Esophagus (tissue), 2 donors: Measurements from ENCODE around the gene TRIP10. TPM values are rescaled to one million over a fixed set of nuclear protein-coding genes. Genes with fewer than 3 reads are reported as not detected.

Experiments
- H3K27ac ChIP-seq, 2 donors: one replicate each; pipeline ENCODE4 v1.5.1; 2013; ENCODE audit warnings: low read depth in 2 of 2, mild to moderate bottlenecking in 2 of 2, inconsistent platforms in 1 of 2, low read length in 1 of 2, moderate library complexity in 1 of 2
- H3K27me3 ChIP-seq, 2 donors: one replicate each; pipeline ENCODE4 v1.6.1; 2013; ENCODE audit warnings: low read length in 2 of 2, control low read depth in 1 of 2, mild to moderate bottlenecking in 1 of 2; ENCODE audit not compliant: insufficient read depth in 2 of 2, control insufficient read depth in 1 of 2
- H3K36me3 ChIP-seq, 2 donors: one replicate each; pipeline ENCODE4 v1.6.1; 2013; ENCODE audit warnings: low read length in 1 of 2; ENCODE audit not compliant: control insufficient read depth in 2 of 2, insufficient read depth in 2 of 2
- H3K4me1 ChIP-seq, 2 donors: one replicate each; pipeline ENCODE4 v1.6.1; 2013; ENCODE audit warnings: low read length in 1 of 2; ENCODE audit not compliant: control insufficient read depth in 2 of 2, insufficient read depth in 2 of 2
- H3K4me3 ChIP-seq, 2 donors: one replicate each; pipeline ENCODE4 v1.5.1; 2013; ENCODE audit warnings: low read length in 2 of 2, mild to moderate bottlenecking in 2 of 2, low read depth in 1 of 2, moderate library complexity in 1 of 2
- H3K9me3 ChIP-seq, 2 donors: one replicate each; pipeline ENCODE4 v1.6.1; 2013; ENCODE audit warnings: mild to moderate bottlenecking in 2 of 2, low read depth in 1 of 2, low read length in 1 of 2, moderate library complexity in 1 of 2; ENCODE audit not compliant: control insufficient read depth in 2 of 2, insufficient read depth in 1 of 2
- WGBS, 2 donors: extraction: QIAGEN DNeasy Blood & Tissue Kit; methylation state at CpG; one replicate each; pipeline ENCODE4 v1.1.7; 2013; 5-methylcytosine and 5-hydroxymethylcytosine counted together
- polyA plus RNA-seq, 2 donors: library from polyadenylated mRNA; stranded (reverse); fragments of 200-250 nt; gene quantifications; one replicate each; pipeline ENCODE4 v1.2.3, GENCODE V29; 2013
- donor health status: healthy with polysubstance abuse.
- donor health status: Bipolar disorder and iron deficiency.

TRIP10 gene
- polyA plus RNA-seq, 2 donors = 191 to 519 TPM

GRCh38 chr19:6723108-6723618 lies 16.3 kb upstream of the TRIP10 start:
- H3K27ac ChIP-seq = peak overlapping the region; percentile 20 to 37
- WGBS, 2 donors = 16 to 21% methylated on average over 13 of the region's 13 CpGs

DNA sequence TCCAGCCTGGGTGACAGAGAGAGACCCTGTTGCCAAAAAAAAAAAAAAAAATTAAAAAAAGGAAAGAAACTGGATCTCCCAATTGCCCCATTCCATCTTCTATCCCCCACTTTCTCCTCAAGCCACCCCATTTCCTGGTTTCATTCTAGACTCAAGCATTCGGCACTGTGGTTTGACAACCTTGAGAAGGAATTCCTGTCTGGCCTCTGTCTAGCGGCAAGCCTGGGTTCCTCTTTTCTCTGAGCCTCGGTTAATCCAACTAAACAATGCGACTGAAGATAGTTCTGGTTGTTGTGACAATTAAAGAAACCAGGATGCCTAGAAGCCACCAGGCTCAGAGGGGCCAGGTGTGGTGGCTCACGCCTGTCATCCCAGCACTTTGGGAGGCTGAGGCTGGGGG lies 15.7 kb upstream of the TRIP10 start:
- Histone ChIP-seq H3K4me3 (no peak overlapping the region), H3K27ac (no peak overlapping the region), H3K36me3 (no peaks in the 10 kb centered on the region), H3K27me3 (no peaks in the 10 kb centered on the region), H3K4me1 (peaks cover 0 to 4% of the 10 kb centered on the region in 2 donors), H3K9me3 (no peaks in the 10 kb centered on the region)
- 57 to 61% methylated on average over 5 of the region's 5 CpGs for WGBS, 2 donors

More at GRCh38 chr19:6723108-6723618, 16.3 kb upstream of the TRIP10 start:
- Histone ChIP-seq H3K36me3 (no peaks in the 10 kb centered on the region), H3K4me1 (peaks cover 0 to 6% of the 10 kb centered on the region in 2 donors), H3K27me3 (no peaks in the 10 kb centered on the region), H3K4me3 (no peak overlapping the region), H3K9me3 (no peaks in the 10 kb centered on the region)

- no peak overlapping the region for H3K4me3 ChIP-seq
- no peaks in the 10 kb centered on the region for H3K9me3 ChIP-seq
- H3K4me1 ChIP-seq = no peaks in the 10 kb centered on the region
- H3K36me3 ChIP-seq = no peaks in the 10 kb centered on the region
- no peaks in the 10 kb centered on the region for H3K27me3 ChIP-seq
- H3K27ac ChIP-seq = no peak overlapping the region
- WGBS, 2 donors = 71 to 74% methylated on average over 15 of the region's 15 CpGs
Observed at GRCh38 chr19:6724631-6725492, 14.6 kb upstream of the TRIP10 start.

GRCh38 chr19:6725513-6726231 lies 13.8 kb upstream of the TRIP10 start:
- no peak overlapping the region for H3K27ac ChIP-seq
- no peaks in the 10 kb centered on the region for H3K27me3 ChIP-seq
- no peaks in the 10 kb centered on the region for H3K36me3 ChIP-seq
- no peaks in the 10 kb centered on the region for H3K9me3 ChIP-seq
- 85 to 86% methylated on average over 16 of the region's 16 CpGs for WGBS, 2 donors
- no peaks in the 10 kb centered on the region for H3K4me1 ChIP-seq
- no peak overlapping the region for H3K4me3 ChIP-seq

DNA sequence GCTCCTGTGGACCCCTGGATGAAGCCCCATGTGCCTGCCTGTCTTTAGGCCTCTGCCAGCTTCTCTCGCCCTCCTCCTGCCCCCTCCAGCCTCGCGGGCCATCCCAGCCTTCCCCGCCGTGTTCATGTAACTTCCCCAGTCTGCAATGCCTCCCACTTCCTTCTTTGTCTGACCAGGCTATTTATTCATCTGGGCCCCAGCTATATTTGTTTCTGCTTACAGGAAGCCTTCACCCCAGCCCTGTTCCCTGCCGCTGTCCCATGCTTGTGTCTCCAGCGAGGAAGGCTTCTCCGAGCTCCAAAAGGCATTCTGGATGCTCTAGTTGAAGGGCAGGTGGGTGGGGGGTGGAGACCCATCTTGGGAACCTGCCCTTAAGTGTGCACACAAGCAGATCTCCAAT lies 11.1 kb upstream of the TRIP10 start:
- no peak overlapping the region for H3K4me3 ChIP-seq
- peak overlapping the region in 1 of 2 donors; percentile 9 for H3K27ac ChIP-seq
- WGBS, 2 donors = 37 to 52% methylated on average over 8 of the region's 8 CpGs
- peaks cover 5 to 22% of the 10 kb centered on the region in 2 donors for H3K36me3 ChIP-seq
- no peaks in the 10 kb centered on the region for H3K4me1 ChIP-seq
- no peaks in the 10 kb centered on the region for H3K27me3 ChIP-seq
- H3K9me3 ChIP-seq = peaks cover 0 to 3% of the 10 kb centered on the region in 2 donors

- no peak overlapping the region for H3K27ac ChIP-seq
- 84 to 86% methylated on average over 23 of the region's 23 CpGs for WGBS, 2 donors
Observed at GRCh38 chr19:6729573-6730152, 9.8 kb upstream of the TRIP10 start.

GRCh38 chr19:6730153-6730804 lies 9.2 kb upstream of the TRIP10 start:
- Histone ChIP-seq H3K9me3 (peaks cover 0 to 3% of the 10 kb centered on the region in 2 donors), H3K4me3 (no peak overlapping the region), H3K36me3 (peaks cover 5 to 26% of the 10 kb centered on the region in 2 donors), H3K4me1 (no peaks in the 10 kb centered on the region), H3K27ac (no peak overlapping the region), H3K27me3 (no peaks in the 10 kb centered on the region)
- WGBS, 2 donors = 57 to 71% methylated on average over 27 of the region's 27 CpGs

More at GRCh38 chr19:6729573-6730152, 9.8 kb upstream of the TRIP10 start:
- H3K9me3 ChIP-seq = peaks cover 0 to 3% of the 10 kb centered on the region in 2 donors
- no peak overlapping the region for H3K4me3 ChIP-seq
- H3K4me1 ChIP-seq = no peaks in the 10 kb centered on the region
- no peaks in the 10 kb centered on the region for H3K27me3 ChIP-seq
- peaks cover 5 to 26% of the 10 kb centered on the region in 2 donors for H3K36me3 ChIP-seq

DNA sequence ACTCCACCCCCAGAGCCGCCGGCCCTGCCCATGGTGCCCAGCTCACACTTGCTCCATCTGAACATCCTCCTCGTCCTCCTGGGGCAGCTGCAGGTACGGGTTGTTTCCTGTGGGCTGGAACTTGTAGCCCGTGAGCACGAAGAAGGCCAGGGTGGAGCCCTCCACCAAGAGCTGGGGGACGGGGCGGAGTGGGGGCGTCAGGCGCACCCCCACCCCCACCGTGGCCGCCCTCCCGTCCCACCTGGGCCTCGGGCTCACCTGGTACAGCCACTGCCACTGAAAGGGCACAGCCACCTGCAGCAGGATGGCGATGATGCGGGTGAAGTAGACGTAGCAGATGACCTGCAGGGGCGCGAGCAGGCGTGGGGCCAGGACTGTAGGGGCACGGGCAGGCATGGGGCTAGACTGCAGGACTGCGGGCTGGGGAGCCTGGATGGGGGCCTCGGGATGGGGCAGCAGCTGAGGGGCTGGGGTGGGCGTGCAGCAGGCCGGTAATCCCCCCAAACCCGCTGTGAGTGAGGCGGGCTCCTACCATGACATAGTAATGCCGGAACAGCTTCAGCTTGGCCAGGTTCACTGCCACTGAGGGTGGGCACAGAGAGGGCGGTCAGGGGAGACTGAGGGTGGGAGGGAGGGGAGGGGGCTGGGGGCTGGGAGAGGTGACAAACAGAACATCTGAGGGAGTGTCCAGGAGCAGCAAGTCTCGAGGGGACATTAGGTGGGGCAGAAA lies 8.4 kb upstream of the TRIP10 start:
- WGBS, 2 donors = 85 to 88% methylated on average over 30 of the region's 30 CpGs
- H3K9me3 ChIP-seq = peaks cover 0 to 3% of the 10 kb centered on the region in 2 donors
- H3K4me1 ChIP-seq = no peaks in the 10 kb centered on the region
- H3K27ac ChIP-seq = no peak overlapping the region
- peaks cover 5 to 26% of the 10 kb centered on the region in 2 donors for H3K36me3 ChIP-seq
- H3K27me3 ChIP-seq = no peaks in the 10 kb centered on the region
- H3K4me3 ChIP-seq = no peak overlapping the region
